Neuronal stem cell (in vitro differentiated cells): Measurements from ENCODE around the gene B3GNT5.

Experiments used
- DNase-seq: peaks from one replicate; pipeline ENCODE4 v3.0.0-alpha.2; 2013; ENCODE audit warnings: low spot score
- H2AFZ ChIP-seq: one replicate; pipeline ENCODE4 v1.6.1; 2013; ENCODE audit warnings: mild to moderate bottlenecking, low read length, inconsistent platforms
- H2AK5ac ChIP-seq: 2 replicates; pipeline ENCODE4 v1.6.1; 2013; ENCODE audit warnings: low read depth, mild to moderate bottlenecking, inconsistent platforms, low read length, moderate library complexity, mixed read lengths
- H2BK120ac ChIP-seq: 2 replicates; pipeline ENCODE4 v1.6.1; 2013; ENCODE audit warnings: low read depth, mild to moderate bottlenecking, inconsistent platforms, low read length, moderate library complexity, mixed read lengths
- H2BK12ac ChIP-seq: one replicate; pipeline ENCODE4 v1.6.1; 2013; ENCODE audit warnings: low read length, inconsistent platforms
- H2BK15ac ChIP-seq: 2 replicates; pipeline ENCODE4 v1.6.1; 2013; ENCODE audit warnings: mild to moderate bottlenecking, low read length, inconsistent platforms, mixed read lengths
- H2BK5ac ChIP-seq: one replicate; pipeline ENCODE4 v1.6.1; 2013; ENCODE audit warnings: inconsistent platforms, mild to moderate bottlenecking, low read length, moderate library complexity
- H3K14ac ChIP-seq: one replicate; pipeline ENCODE4 v1.6.1; 2013; ENCODE audit warnings: low read length, inconsistent platforms
- H3K18ac ChIP-seq: 2 replicates; pipeline ENCODE4 v1.6.1; 2013; ENCODE audit warnings: low read length, inconsistent platforms
- H3K23ac ChIP-seq: 2 replicates; pipeline ENCODE4 v1.6.1; 2013; ENCODE audit warnings: low read depth, mild to moderate bottlenecking, mixed read lengths, low read length, inconsistent platforms; ENCODE audit not compliant: poor library complexity
- H3K27ac ChIP-seq: replicated peaks from 3 replicates; pipeline ENCODE4 v1.5.1; 2013; ENCODE audit warnings: low read length, inconsistent platforms
- H3K27me3 ChIP-seq, 3 experiments: 2 replicates each; pipeline ENCODE4 v1.6.1; 2013; ENCODE audit warnings: low read length in 3 of 3, mild to moderate bottlenecking in 2 of 3, inconsistent platforms in 1 of 3, low read depth in 1 of 3, mixed read lengths in 1 of 3, moderate library complexity in 1 of 3; ENCODE audit not compliant: control insufficient read depth in 3 of 3, insufficient read depth in 3 of 3
- H3K36me3 ChIP-seq, 2 donors: replicated peaks in 1 of 2; 2 replicates each; pipeline ENCODE4 v1.6.1; 2013; ENCODE audit warnings: low read length in 2 of 2; ENCODE audit not compliant: control insufficient read depth in 2 of 2, insufficient read depth in 2 of 2
- H3K4ac ChIP-seq: 2 replicates; pipeline ENCODE4 v1.6.1; 2013; ENCODE audit warnings: inconsistent platforms, mild to moderate bottlenecking, low read length, moderate library complexity
- H3K4me1 ChIP-seq, 2 donors: 1 replicate in 1 of 2; 2 replicates in 1 of 2; pipeline ENCODE4 v1.6.1; 2013; ENCODE audit warnings: low read length in 2 of 2, low read depth in 1 of 2; ENCODE audit not compliant: control insufficient read depth in 2 of 2, insufficient read depth in 1 of 2
- H3K4me2 ChIP-seq: one replicate; pipeline ENCODE4 v1.6.1; 2013; ENCODE audit warnings: mild to moderate bottlenecking, low read length, inconsistent platforms; ENCODE audit not compliant: insufficient read depth, poor library complexity, severe bottlenecking
- H3K4me3 ChIP-seq, 2 donors: 2 replicates each; pipeline ENCODE4 v1.5.1; 2013; ENCODE audit warnings: low read length in 2 of 2, mild to moderate bottlenecking in 2 of 2, inconsistent platforms in 1 of 2, moderate library complexity in 1 of 2
- H3K79me1 ChIP-seq: one replicate; pipeline ENCODE4 v1.6.1; 2013; ENCODE audit warnings: low read depth, mild to moderate bottlenecking, inconsistent platforms, low read length, moderate library complexity
- H3K9ac ChIP-seq: one replicate; pipeline ENCODE4 v1.6.1; 2013; ENCODE audit warnings: mild to moderate bottlenecking, low read depth, low read length, inconsistent platforms; ENCODE audit not compliant: poor library complexity
- H3K9me3 ChIP-seq, 2 donors: replicated peaks in 1 of 2; 2 replicates each; pipeline versions ENCODE3 to v1.6.1; 2013; ENCODE audit warnings: low read length in 2 of 2, mild to moderate bottlenecking in 2 of 2, inconsistent platforms in 1 of 2, low read depth in 1 of 2, mixed read lengths in 1 of 2, moderate library complexity in 1 of 2; ENCODE audit not compliant: control insufficient read depth in 2 of 2, insufficient read depth in 1 of 2
- H4K8ac ChIP-seq: one replicate; pipeline ENCODE4 v1.6.1; 2013; ENCODE audit warnings: low read depth, mild to moderate bottlenecking, inconsistent platforms, low read length, moderate library complexity
- H4K91ac ChIP-seq: one replicate; pipeline ENCODE4 v1.6.1; 2013; ENCODE audit warnings: low read length, low read depth, mild to moderate bottlenecking, inconsistent platforms; ENCODE audit not compliant: poor library complexity
- WGBS, 2 donors: extraction: QIAGEN DNeasy Blood & Tissue Kit; methylation state at CpG; one replicate each; pipeline ENCODE4 v1.1.7; 2013; ENCODE audit warnings: missing lambda C conversion rate in 2 of 2, mixed read lengths in 1 of 2; ENCODE audit not compliant: insufficient read length in 2 of 2, insufficient replicate concordance in 1 of 2; ENCODE audit errors: extremely low coverage in 2 of 2; 5-methylcytosine and 5-hydroxymethylcytosine counted together

Gene B3GNT5

GRCh38 chr3:183265157-183265642, 12.1 kb downstream of the B3GNT5 start:
- H2AK5ac ChIP-seq: no peak overlapping the region
- WGBS, 2 donors: no CpG with 5 or more reads among the region's 15 CpGs
- no peak overlapping the region for H3K14ac ChIP-seq
- H4K91ac ChIP-seq: no peak overlapping the region
- H3K27ac ChIP-seq: peak overlapping the region; percentile 86
- no peak overlapping the region for H2BK15ac ChIP-seq
- H3K36me3 ChIP-seq: peaks cover 0 to 11% of the 10 kb centered on the region in 2 donors
- H3K4ac ChIP-seq: no peak overlapping the region
- H4K8ac ChIP-seq: no peak overlapping the region
- peaks cover 14 to 24% of the 10 kb centered on the region in 2 donors for H3K4me1 ChIP-seq
- H3K4me3 ChIP-seq: peak overlapping the region in 1 of 2 donors; percentile 42
- H2BK120ac ChIP-seq: no peak overlapping the region
- no peak overlapping the region for H3K9ac ChIP-seq
- H3K18ac ChIP-seq: peak overlapping the region; percentile 62
- no peak overlapping the region for H2BK12ac ChIP-seq
- H3K23ac ChIP-seq: no peak overlapping the region
- no peaks in the 10 kb centered on the region for H3K27me3 ChIP-seq
- peak overlapping the region; percentile 63 for H2AFZ ChIP-seq
- H2BK5ac ChIP-seq: no peak overlapping the region
- DNase-seq: no peak
- H3K9me3 ChIP-seq: no peaks in the 10 kb centered on the region
- H3K4me2 ChIP-seq: peak overlapping the region; percentile 64
- no peaks in the 10 kb centered on the region for H3K79me1 ChIP-seq

- H2BK15ac ChIP-seq: no peak overlapping the region
- H2BK12ac ChIP-seq: no peak overlapping the region
- peaks cover 14 to 24% of the 10 kb centered on the region in 2 donors for H3K4me1 ChIP-seq
- H3K9me3 ChIP-seq: no peaks in the 10 kb centered on the region
- H3K36me3 ChIP-seq: peaks cover 0 to 18% of the 10 kb centered on the region in 2 donors
- peak overlapping the region; percentile 42 for H3K27ac ChIP-seq
- DNase-seq: no peak
- H3K9ac ChIP-seq: no peak overlapping the region
- H3K23ac ChIP-seq: no peak overlapping the region
- no peak overlapping the region for H3K4ac ChIP-seq
- no peak overlapping the region for H4K91ac ChIP-seq
- no peaks in the 10 kb centered on the region for H3K79me1 ChIP-seq
- no peak overlapping the region for H3K4me2 ChIP-seq
- no peak overlapping the region for H2BK5ac ChIP-seq
- no peak overlapping the region for H2AK5ac ChIP-seq
- no peak overlapping the region for H2BK120ac ChIP-seq
- H3K18ac ChIP-seq: no peak overlapping the region
- H3K27me3 ChIP-seq: no peaks in the 10 kb centered on the region
- H2AFZ ChIP-seq: peak overlapping the region; percentile 63
- no peak overlapping the region for H3K14ac ChIP-seq
- no CpG with 5 or more reads among the region's 5 CpGs for WGBS, 2 donors
- no peak overlapping the region for H4K8ac ChIP-seq
- peak overlapping the region in 1 of 2 donors; percentile 42 for H3K4me3 ChIP-seq
Observed at GRCh38 chr3:183265834-183266417, 12.9 kb downstream of the B3GNT5 start.

- no peak overlapping the region for H3K18ac ChIP-seq
- H3K14ac ChIP-seq: no peak overlapping the region
- no peak overlapping the region for H2BK15ac ChIP-seq
- no peak overlapping the region for H3K9ac ChIP-seq
- H3K4me3 ChIP-seq: peak overlapping the region in 1 of 2 donors; percentile 42
- no peak overlapping the region for H4K91ac ChIP-seq
- no peak overlapping the region for H2BK120ac ChIP-seq
- no peak overlapping the region for H3K23ac ChIP-seq
- no peak overlapping the region for H2AK5ac ChIP-seq
- H2AFZ ChIP-seq: no peak overlapping the region
- H3K4me1 ChIP-seq: peaks cover 14 to 24% of the 10 kb centered on the region in 2 donors
- DNase-seq: no peak
- no peaks in the 10 kb centered on the region for H3K27me3 ChIP-seq
- no peak overlapping the region for H4K8ac ChIP-seq
- H2BK5ac ChIP-seq: no peak overlapping the region
- no CpG with 5 or more reads among the region's 3 CpGs for WGBS, 2 donors
- H3K36me3 ChIP-seq: peaks cover 0 to 24% of the 10 kb centered on the region in 2 donors
- no peak overlapping the region for H3K4me2 ChIP-seq
- no peak overlapping the region for H3K4ac ChIP-seq
- H2BK12ac ChIP-seq: no peak overlapping the region
- H3K27ac ChIP-seq: no peak overlapping the region
- H3K9me3 ChIP-seq: no peaks in the 10 kb centered on the region
- H3K79me1 ChIP-seq: no peaks in the 10 kb centered on the region
Observed at GRCh38 chr3:183266454-183266853, 13.4 kb downstream of the B3GNT5 start.

- no CpG with 5 or more reads among the region's 5 CpGs for WGBS, 2 donors
- Histone ChIP-seq H3K4me3 (no peak overlapping the region), H3K9ac (no peak overlapping the region), H3K4ac (no peak overlapping the region), H4K8ac (no peak overlapping the region), H3K18ac (no peak overlapping the region), H3K79me1 (no peaks in the 10 kb centered on the region), H2AFZ (no peak overlapping the region), H2AK5ac (no peak overlapping the region), H4K91ac (no peak overlapping the region), H2BK12ac (peak overlapping the region; percentile 30), H3K4me1 (peaks cover 14 to 24% of the 10 kb centered on the region in 2 donors), H2BK5ac (no peak overlapping the region), H3K9me3 (no peaks in the 10 kb centered on the region), H3K23ac (no peak overlapping the region), H2BK15ac (no peak overlapping the region), H3K36me3 (peaks cover 0 to 31% of the 10 kb centered on the region in 2 donors), H3K27ac (no peak overlapping the region), H3K4me2 (no peak overlapping the region), H3K14ac (no peak overlapping the region), H2BK120ac (no peak overlapping the region), H3K27me3 (no peaks in the 10 kb centered on the region)
- no peak for DNase-seq
Observed at GRCh38 chr3:183267140-183267539, 14.1 kb downstream of the B3GNT5 start.
